NCI-H2081 (cell line): ENCODE measurements around the gene TTYH1.
A peak's percentile ranks its signal among the peaks of the same experiment; 100 is the strongest.
"Not testable (repeated sequence)": the region's sequence is repeated elsewhere in the genome, so short reads cannot be mapped to it uniquely, and the experiment has no call there.

Source experiments
- DNase-seq, 2 experiments: peaks; one replicate each; lab custom pipeline; 2025; lab: John Stamatoyannopoulos, UW

Gene TTYH1

DNA sequence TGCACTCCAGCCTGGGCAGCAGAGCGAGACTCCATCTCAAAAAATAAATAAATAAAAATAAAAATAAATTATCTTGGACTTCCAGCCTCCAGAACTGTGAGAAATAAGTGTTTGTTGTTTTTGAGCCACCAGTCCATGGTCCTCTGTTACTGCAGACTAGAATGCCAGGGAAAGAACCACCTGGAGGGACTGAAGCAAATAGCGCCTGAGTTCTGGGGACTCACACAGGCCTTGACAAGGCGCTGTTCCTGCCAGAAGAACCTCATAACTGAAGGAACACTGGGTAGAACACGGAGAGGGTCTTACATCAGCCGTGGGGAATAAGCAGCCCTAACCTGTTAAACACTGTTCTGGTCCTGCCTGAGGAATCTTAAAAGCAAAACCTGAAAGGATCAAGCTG, 25.4 kb downstream of the TTYH1 start:
- no peak for DNase-seq

DNA sequence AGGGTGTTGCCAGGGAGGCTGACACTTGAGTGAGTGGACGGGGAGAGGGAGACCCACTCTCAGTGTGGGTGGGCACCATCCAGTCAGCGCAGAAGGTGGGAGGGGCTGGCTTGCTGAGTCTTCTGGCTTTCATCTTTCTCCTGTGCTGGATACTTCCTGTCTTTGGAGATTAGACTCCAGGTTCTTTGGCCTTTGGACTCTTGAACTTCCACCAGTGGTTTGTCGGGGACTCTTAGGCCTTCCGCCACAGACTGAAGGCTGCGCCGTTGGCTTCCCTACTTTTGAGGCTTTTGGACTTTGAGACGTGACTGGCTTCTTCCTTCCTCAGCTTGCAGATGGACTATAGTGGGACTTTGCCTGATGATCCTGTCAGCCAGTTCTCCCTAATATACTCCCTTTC, 29.5 kb downstream of the TTYH1 start:
- DNase-seq, result no peak

- not testable (repeated sequence) for DNase-seq
Observed at GRCh38 chr19:54446349-54446748, 31.1 kb downstream of the TTYH1 start.

DNA sequence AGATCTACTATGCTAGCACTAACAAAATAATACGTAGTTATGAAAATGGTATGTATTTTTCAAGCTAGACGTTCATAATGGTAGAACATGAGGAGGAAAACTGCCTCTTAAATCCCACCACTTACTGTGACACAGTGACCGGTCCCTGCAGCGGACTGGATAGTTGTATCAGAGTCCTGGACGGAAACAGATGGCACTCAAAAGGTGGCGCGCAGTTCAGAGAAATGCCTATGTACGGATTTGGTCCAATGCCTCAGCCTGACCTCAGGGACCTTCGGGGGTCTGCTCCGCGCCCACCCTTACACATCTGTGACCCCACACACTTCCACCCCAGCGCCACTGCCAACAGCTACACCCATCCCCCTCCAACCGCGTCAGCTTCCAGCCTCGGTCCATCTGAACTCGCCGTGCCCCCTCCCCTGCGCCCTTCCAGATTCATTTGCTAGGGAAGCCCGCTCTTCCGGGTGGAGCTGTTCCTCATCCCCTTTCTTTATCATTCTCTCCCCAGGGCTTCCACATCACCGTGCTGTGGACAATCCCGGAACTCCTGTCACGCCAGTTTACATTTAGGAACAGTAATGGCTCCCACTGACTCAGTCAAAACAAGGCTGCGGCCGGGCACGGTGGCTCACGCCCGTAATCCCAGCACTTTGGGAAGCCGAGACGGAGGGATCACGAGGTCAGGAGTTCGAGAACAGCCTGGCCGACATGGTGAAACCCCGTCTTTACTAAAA, 32.9 kb downstream of the TTYH1 start:
- peak; percentile 17 to 27 for DNase-seq

GRCh38 chr19:54448774-54449700, 33.8 kb downstream of the TTYH1 start, which contains the start of gene LENG8:
TSS of gene LENG8 (plus strand) at chr19:54449199. CDS start at chr19:54451345, 2,146 bp downstream.
- DNase-seq, result peak; percentile 94

DNA sequence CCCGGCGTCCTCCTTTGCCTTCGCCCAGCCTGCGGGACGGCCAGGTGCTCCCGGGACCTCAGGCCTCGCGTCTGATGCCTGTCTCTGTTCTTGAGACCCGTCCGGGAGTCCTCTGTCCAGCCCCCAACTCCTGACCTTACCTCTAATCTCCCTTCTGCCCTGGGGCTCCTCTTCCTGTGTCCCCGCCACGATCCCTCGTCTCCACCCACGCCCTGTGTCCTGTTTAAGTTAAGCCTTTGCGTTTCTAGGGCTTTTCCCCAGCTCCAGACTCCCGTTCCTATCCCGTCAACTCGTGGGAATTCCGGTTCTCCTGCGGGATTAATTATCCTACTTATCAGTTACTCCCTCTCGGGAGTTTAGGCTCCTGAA, 34.4 kb downstream of the TTYH1 start:
- DNase-seq, result no peak

DNA sequence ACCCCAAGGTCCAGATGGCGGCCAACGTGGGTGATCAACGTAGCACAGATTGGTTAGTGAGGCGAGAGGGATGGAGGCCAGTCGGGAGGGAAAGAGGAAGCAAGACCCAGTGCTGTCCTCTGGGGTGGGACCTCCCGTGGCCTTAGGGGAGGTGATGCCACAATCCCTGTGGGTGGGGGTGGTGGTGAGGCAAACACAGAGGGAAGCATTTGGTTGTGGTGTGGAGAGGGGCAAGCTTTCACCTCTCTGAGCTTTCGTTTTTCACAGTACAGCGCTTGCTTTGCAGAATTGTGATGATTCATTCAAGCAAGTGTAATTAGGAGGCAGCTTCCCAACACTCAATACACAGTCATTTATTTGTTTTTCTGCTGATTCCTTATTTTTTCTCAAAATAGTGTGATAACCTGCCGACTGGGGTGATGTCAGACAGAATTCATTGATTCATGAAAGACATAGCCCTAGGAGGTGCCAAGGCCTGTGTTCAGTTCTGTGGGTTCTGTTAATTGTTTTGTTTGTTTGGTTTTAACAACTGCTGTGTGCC, 36.1 kb downstream of the TTYH1 start:
- peak in 1 of 2 experiments; percentile 7 for DNase-seq

- DNase-seq, result no peak
Observed at GRCh38 chr19:54451997-54452396, 36.7 kb downstream of the TTYH1 start.

DNA sequence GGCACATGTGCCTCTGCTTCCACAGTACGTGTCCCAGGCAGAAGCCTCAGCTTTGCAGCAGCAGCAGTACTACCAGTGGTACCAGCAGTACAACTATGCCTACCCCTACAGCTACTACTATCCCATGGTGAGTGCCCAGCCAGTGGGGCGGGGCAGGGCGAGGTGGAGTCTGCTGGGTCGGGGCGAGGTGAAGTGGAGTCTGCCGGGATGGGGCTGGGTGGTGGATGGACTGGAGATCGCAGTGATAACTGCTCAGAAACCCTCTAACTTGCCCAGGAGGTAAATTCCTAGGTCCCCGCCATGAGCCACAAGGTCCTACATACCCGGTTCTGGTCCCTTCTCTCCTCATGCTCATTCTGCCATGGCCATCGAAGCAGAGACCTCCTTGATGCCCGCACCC, 37.4 kb downstream of the TTYH1 start:
- no peak for DNase-seq

- DNase-seq, result no peak
Observed at GRCh38 chr19:54453921-54454780, 38.9 kb downstream of the TTYH1 start.

- DNase-seq, result no peak
Observed at GRCh38 chr19:54454781-54455675, 39.8 kb downstream of the TTYH1 start.

DNA sequence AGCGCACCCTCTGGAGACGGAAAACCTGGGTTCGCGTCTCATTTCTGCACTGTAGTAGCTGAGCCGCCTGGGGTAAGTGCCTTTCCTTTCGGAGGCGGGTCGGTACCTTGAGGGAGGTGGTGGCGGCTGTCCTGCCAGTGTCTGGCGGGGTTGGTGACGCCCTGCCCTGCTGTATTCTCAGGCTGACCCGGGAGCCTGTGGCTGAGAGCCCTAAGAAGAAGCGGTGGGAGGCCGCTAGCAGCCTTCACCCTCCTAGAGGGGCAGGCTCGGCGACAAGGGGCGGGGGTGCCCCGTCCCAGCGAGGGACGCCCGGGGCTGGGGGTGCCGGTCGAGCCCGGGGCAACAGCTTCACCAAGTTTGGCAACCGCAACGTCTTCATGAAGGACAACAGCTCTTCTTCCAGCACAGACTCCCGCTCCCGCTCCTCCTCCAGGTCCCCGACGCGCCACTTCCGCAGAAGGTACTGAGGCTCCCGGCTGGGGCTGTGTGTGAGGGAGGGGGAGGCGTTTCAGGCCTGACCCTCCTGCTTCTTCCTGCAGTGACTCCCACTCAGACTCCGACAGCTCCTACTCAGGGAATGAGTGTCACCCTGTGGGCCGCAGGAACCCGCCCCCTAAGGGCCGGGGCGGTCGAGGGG, 40.6 kb downstream of the TTYH1 start:
- no peak for DNase-seq

DNA sequence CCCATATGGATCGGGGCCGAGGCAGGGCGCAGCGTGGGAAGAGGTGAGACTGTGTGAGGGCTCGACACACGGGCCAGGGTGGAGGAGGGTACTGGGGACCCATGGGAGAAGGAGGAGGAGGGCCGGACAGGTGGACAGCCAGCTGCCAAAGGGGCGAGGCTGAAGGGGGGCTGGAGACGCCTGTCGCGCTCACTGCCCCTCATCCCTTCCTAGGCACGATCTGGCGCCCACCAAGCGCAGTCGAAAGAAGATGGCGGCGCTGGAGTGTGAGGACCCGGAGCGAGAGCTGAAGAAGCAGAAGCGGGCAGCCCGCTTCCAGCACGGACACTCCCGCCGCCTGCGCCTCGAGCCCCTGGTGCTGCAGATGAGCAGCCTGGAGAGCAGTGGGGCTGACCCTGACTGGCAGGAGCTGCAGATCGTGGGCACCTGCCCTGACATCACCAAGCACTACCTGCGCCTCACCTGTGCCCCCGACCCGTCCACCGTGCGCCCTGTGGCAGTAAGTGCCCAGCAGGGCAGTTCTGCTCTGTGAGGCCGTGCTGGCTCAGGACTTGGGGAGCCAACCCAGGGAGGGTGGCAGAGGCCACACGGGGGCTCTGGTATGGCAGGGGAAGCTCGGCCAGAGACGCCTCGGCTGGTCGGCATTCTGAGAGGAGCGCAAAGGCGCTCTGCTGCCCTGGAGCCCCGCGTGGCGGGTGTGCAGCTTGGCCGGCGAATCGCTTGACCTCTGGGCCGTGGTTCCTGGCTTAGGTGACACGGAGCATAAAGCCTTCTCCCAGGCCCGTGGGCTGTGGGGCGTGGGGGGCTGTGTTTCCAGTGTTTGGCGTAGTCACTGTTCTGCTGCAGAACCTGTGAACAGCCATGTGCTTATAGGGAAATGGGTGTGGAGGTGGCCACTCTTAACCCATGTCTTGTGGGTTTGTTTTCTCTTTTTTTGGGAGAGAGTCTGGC, 41.4 kb downstream of the TTYH1 start:
- no peak for DNase-seq

GRCh38 chr19:54457773-54458647, 42.7 kb downstream of the TTYH1 start:
- DNase-seq, result no peak

DNA sequence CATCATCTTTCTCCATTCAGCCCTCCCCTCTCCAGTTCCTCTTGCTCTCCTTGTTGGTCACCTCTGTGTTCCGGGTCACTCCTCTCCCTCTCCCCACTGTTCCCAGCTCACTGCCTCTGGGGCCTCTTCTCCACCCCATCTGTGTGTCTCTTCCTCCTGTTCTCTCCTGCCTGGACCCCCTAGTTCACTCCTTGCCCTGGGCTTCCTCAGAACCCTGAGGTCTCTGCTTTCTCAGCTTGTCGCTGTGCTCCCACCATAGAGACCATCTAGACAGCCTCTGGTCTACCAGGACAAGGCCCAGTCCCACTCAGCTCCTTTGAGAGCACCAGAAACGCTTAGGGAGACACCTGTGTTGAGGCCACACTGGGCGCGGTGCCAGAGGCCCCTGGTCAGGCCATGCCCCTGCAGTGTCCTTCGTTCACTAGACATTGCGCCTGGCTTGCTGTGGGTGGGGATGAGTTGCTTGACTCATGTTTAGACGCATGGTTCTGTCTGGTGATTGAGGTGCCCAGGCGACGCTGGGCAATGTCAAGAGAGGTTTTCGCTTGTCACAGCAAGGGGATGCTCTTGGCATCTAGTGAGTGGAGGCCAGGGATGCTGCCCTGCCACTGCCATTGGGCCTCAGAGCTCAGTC, 43.5 kb downstream of the TTYH1 start:
- DNase-seq, result no peak

- DNase-seq, result no peak
Observed at GRCh38 chr19:54459282-54460229, 44.3 kb downstream of the TTYH1 start.
